AG09319 (cell line): ENCODE data around the gene MMP10.
A peak's percentile ranks its signal among the peaks of the same experiment; 100 is the strongest.

Experiments
- DNase-seq: peaks from one replicate; pipeline ENCODE4 v3.0.0-alpha.2; 2010; ENCODE audit warnings: low read depth; ENCODE audit errors: extremely low read depth
- CTCF ChIP-seq: IDR thresholded peaks from 2 replicates; pipeline ENCODE4 v1.5.1; 2011; ENCODE audit warnings: low read depth, mild to moderate bottlenecking, inconsistent platforms, low read length, moderate library complexity

MMP10 gene

GRCh38 chr11:102763440-102763839 is 17.0 kb downstream of the MMP10 start:
- no peak for TF ChIP-seq CTCF
- DNase-seq: no peak

DNA sequence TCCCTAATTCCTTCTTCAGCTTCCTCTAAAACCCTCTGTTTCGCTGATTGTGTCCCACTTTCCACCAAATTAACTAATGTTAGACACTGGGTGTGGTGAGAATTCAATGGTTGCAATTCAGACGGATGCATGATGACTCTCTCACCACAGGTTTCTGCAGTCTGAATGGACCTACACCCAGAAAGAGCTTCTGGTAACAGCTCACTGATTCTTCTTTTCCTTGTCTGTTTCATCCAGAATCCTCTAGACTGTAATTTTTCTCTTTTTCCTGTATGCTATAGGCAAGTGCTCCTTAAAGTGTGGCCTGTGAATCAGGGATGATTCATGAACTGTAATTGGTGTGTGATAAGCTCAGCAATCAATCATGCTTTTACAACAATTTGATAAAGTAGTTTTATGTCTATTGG is 18.1 kb downstream of the MMP10 start:
- no peak for TF ChIP-seq CTCF
- no peak for DNase-seq

DNA sequence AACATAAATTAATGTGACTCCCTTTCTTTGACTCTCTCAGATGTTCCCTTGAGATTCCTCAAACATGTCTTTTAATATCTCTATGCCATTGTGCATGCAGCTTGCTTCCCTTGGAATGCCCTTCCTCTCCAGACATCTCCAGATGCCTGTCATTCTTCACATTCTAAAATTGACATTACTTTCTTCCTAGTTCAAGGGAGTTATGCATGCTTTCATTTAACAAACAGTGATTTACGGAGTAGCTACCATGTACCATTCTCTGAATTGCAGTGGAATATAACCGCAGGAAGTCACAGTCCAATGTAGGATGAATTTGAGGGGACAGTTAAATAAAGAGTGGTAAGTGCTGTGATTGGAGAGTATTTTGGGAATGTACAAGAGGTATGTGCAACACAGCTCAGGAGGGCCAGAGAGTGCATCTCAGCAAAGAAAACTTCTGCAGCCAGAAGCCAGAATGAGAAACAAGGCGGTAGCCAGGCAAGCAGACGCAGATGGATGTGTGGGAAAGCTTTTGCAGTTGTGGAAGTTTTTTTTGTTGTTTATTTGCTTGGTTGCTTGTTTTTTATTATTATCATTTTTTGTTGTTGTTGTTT is 18.7 kb downstream of the MMP10 start:
- DNase-seq: no peak

GRCh38 chr11:102760344-102761035 is 19.9 kb downstream of the MMP10 start:
- peak; percentile 85 for DNase-seq
- no peak for TF ChIP-seq CTCF

More for the DNA sequence above, 18.7 kb downstream of the MMP10 start:
- TF ChIP-seq CTCF: no peak

DNA sequence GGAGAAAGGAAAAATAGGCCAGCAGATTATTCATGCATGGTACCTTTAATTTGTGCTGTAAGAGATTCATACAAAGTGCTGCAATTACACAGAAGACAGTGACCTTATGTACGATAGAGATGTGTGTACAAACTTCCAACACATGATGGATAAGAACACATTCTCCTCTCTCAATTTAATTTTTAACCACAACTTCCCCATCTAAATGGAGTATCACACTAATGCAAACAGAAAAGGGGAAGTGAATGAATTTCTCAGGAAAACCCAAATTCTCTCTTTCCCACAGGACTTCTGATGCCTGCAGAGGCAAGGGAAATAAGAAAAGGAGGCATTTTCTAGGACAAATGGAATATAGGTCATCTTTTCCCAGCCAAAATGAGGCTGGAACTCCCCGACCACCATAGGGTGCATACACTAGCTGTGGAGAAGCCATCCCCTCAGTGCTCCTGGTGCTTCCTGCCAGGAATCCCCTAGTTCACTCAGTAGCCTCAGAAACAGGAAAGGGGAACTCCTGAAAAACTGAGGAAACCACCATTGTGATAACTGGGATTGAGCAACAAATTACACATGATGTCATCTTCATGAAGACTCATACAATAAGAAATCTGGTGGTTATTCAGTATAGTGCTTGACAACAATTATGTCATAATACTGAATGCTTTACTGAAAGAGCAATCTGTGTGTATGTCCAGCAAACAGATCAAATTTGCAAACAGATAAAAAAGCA is 22.4 kb downstream of the MMP10 start:
- no peak for DNase-seq
- TF ChIP-seq CTCF: no peak

DNA sequence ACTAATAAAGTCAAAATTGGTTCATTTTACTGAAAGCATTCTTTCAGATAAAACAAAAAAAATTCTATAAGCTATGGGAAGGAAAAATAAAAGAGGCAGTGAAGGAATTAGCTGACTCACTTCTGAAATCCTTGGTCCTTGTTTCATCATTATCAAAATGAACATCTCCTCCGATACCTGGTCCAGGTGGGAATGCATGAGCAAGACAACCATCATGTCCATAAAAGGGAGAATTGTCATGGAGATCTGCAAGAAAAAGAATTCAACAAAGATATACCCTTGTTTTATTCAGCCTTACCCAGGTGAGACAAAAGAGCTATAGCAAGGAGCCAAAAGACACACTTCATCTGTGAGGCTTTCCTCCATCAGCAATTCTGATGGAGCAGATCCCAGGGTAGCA is 27.2 kb downstream of the MMP10 start:
- DNase-seq: no peak
- no peak for TF ChIP-seq CTCF

DNA sequence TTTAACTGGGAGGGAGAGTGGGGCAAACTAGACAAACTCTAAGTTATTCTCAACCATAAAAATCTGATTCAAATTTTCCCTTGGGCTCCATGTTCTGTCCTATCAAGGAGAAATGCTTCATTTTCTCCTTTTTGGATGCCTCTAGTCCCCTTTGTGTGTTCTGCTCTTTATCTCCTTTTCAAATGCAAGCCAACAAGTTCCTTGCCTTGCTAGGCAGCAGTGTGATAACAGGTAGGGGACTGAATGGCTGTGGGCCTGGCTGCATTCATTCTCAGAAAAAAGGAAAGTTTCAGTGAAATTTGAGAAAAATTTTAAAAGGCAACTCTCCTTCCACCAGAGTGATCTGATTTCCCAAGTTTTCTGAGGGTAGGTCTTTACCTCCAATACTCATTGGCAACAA is 28.8 kb downstream of the MMP10 start:
- no peak for DNase-seq
- TF ChIP-seq CTCF: no peak
